H54 (cell line): ENCODE measurements around the gene RAB38.

ENCODE experiments used
- DNase-seq: peaks from one replicate; pipeline ENCODE4 v3.0.0; 2011; ENCODE audit warnings: low spot score, mixed read lengths; ENCODE audit not compliant: insufficient read length
- FAIRE-seq: peaks from 3 replicates; lab custom pipeline; 2011; peaks lifted over from hg19 to GRCh38; lab: Jason Lieb, UNC
- POLR2A ChIP-seq: IDR thresholded peaks from 2 replicates; pipeline ENCODE4 v1.6.1; 2011; ENCODE audit warnings: low read depth, mild to moderate bottlenecking, low read length

Gene RAB38

GRCh38 chr11:88104408-88104807 is 70.8 kb downstream of the RAB38 start:
- DNase-seq (no peak), FAIRE-seq (no peak)
- no peak for TF ChIP-seq POLR2A

GRCh38 chr11:88103337-88104206 is 71.7 kb downstream of the RAB38 start:
- FAIRE-seq, result no peak
- no peak for TF ChIP-seq POLR2A
- peak; percentile 3 for DNase-seq

- DNase-seq (no peak), FAIRE-seq (no peak)
- TF ChIP-seq POLR2A, result no peak
Observed at GRCh38 chr11:88102598-88102934, 72.7 kb downstream of the RAB38 start.

GRCh38 chr11:88101881-88102597 is 73.2 kb downstream of the RAB38 start:
- DNase-seq, result no peak
- no peak for FAIRE-seq
- no peak for TF ChIP-seq POLR2A

- FAIRE-seq (no peak), DNase-seq (no peak)
- TF ChIP-seq POLR2A, result no peak
Observed at GRCh38 chr11:88100151-88100550, 75.1 kb downstream of the RAB38 start.

GRCh38 chr11:88098289-88098688 is 77.0 kb downstream of the RAB38 start:
- DNase-seq (no peak), FAIRE-seq (no peak)
- TF ChIP-seq POLR2A, result no peak

- DNase-seq, result no peak
- FAIRE-seq, result no peak
- no peak for TF ChIP-seq POLR2A
Observed at GRCh38 chr11:88089134-88089533, 86.1 kb downstream of the RAB38 start.

GRCh38 chr11:88087337-88087736 is 87.9 kb downstream of the RAB38 start:
- DNase-seq (no peak), FAIRE-seq (no peak)
- no peak for TF ChIP-seq POLR2A

GRCh38 chr11:88086297-88086696 is 88.9 kb downstream of the RAB38 start:
- FAIRE-seq, result no peak
- TF ChIP-seq POLR2A, result no peak
- DNase-seq, result no peak

GRCh38 chr11:88070437-88070836 is 104.8 kb downstream of the RAB38 start:
- TF ChIP-seq POLR2A, result no peak
- FAIRE-seq (no peak), DNase-seq (no peak)

GRCh38 chr11:88068848-88069554 is 106.2 kb downstream of the RAB38 start:
- FAIRE-seq, result no peak
- DNase-seq, result no peak
- TF ChIP-seq POLR2A, result no peak

GRCh38 chr11:88066090-88066489 is 109.2 kb downstream of the RAB38 start:
- TF ChIP-seq POLR2A, result no peak
- DNase-seq, result no peak
- FAIRE-seq, result no peak

- FAIRE-seq, result no peak
- TF ChIP-seq POLR2A, result no peak
- no peak for DNase-seq
Observed at GRCh38 chr11:88064097-88064705, 111.0 kb downstream of the RAB38 start.
